Activated CD8-positive, alpha-beta memory T cell treated with anti-CD3 and anti-CD28 coated beads for 48 hours (primary cell): ENCODE data around the gene NHS.

ENCODE experiments used
- DNase-seq, 3 experiments: peaks; one replicate each; pipeline ENCODE4 v3.0.0-alpha.2; 2020; ENCODE audit warnings: low read depth in 2 of 3, low spot score in 2 of 3

NHS gene

GRCh38 chrX:17405225-17405969 lies 30.4 kb downstream of the NHS start:
- no peak for DNase-seq

- no peak for DNase-seq
Measured at GRCh38 chrX:17409566-17410290, 34.7 kb downstream of the NHS start.

- DNase-seq, result no peak
Measured at GRCh38 chrX:17410651-17411050, 35.7 kb downstream of the NHS start.

GRCh38 chrX:17411205-17411604 lies 36.2 kb downstream of the NHS start:
- DNase-seq, result no peak

GRCh38 chrX:17412692-17413091 lies 37.7 kb downstream of the NHS start:
- DNase-seq, result no peak

- no peak for DNase-seq
Measured at GRCh38 chrX:17413228-17413627, 38.2 kb downstream of the NHS start.

- no peak for DNase-seq
Measured at GRCh38 chrX:17414027-17414658, 39.1 kb downstream of the NHS start.

- DNase-seq, result no peak
Measured at GRCh38 chrX:17414839-17415238, 39.8 kb downstream of the NHS start.

- no peak for DNase-seq
Measured at GRCh38 chrX:17415242-17415810, 40.3 kb downstream of the NHS start.

- DNase-seq, result no peak
Measured at GRCh38 chrX:17417372-17417771, 42.4 kb downstream of the NHS start.

- DNase-seq, result no peak
Measured at GRCh38 chrX:17425136-17425535, 50.1 kb downstream of the NHS start.

GRCh38 chrX:17425551-17425950 lies 50.6 kb downstream of the NHS start:
- DNase-seq, result no peak

- no peak for DNase-seq
Measured at GRCh38 chrX:17431171-17431570, 56.2 kb downstream of the NHS start.

- DNase-seq, result no peak
Measured at GRCh38 chrX:17432158-17432557, 57.2 kb downstream of the NHS start.

GRCh38 chrX:17433965-17434364 lies 59.0 kb downstream of the NHS start:
- DNase-seq, result no peak

GRCh38 chrX:17435476-17435875 lies 60.5 kb downstream of the NHS start:
- DNase-seq, result no peak

GRCh38 chrX:17438221-17438620 lies 63.2 kb downstream of the NHS start:
- DNase-seq, result no peak

GRCh38 chrX:17440258-17440657 lies 65.3 kb downstream of the NHS start:
- DNase-seq, result no peak

- no peak for DNase-seq
Measured at GRCh38 chrX:17440836-17441235, 65.8 kb downstream of the NHS start.

GRCh38 chrX:17441965-17442364 lies 67.0 kb downstream of the NHS start:
- DNase-seq, result no peak

GRCh38 chrX:17442898-17443297 lies 67.9 kb downstream of the NHS start:
- no peak for DNase-seq

GRCh38 chrX:17443556-17443955 lies 68.6 kb downstream of the NHS start:
- DNase-seq, result no peak
